GM21619 (cell line): ENCODE measurements around the gene ADPRH.
A peak's percentile ranks its signal among the peaks of the same experiment; 100 is the strongest.
"Not testable (repeated sequence)": the region's sequence is repeated elsewhere in the genome, so short reads cannot be mapped to it uniquely, and the experiment has no call there.

ENCODE experiments used
- ATAC-seq: cut with Tn5 transposase; IDR thresholded peaks from one replicate; pipeline ENCODE4 v1.9.1; 2021; ENCODE audit not compliant: unreplicated experiment

Gene ADPRH

DNA sequence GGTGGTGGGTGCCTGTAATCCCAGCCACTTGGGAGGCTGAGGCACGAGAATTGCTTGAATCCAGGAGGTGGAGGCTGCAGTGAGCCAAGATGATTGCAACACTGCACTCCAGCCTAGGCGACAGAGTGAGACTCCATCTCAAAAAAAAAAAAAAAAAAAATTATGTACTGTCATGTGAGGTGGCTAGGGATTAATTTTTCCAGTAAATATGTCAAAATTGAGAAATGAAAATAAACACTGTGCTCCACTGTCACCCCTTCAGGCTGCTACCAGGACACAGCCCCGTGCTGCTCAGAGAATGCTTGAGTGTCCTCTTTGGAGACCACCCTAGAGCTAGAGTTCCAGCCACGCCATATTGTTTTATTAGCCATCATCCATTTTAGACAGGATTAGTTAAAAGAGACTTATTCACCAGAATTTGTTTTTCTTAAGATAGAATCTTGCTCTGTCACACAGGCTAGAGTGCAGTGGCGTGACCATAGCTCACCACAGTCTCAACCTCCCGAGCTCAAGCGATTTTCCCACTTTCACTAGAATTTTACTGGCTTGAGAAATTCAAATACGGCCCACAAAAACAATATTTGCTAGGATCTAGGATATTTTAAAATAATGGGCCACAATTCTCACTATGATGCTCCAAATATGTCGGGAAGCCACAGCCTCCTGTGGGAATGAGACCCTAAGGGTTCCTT lies 20.5 kb upstream of the ADPRH start:
- no peak for ATAC-seq

DNA sequence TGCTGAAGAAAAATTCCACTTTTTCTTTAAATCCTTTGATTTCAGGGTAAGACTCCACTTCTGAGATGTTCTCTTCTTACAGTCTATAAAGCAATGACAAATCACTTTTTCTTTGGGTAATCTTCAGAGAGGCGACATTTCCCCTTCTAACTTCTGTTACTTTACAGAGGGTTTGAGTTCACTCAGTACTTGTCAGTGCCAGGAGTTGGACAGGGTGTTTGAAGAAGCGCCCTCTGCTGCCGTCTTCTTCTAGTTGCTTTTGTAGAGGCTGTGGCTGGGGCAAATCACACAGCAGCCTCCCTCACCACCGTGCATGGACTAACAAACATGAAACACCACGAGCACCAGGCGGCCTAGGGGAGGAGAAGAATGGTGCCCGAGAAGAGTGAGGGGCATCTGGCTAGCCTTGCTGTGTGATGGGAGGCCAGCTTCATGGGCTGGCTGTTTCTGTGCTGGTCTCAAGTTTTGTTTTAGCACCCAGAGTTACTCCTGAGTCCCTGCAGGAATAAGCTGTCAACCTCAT lies 19.8 kb upstream of the ADPRH start, which contains the start of gene CD80:
Gene CD80 (minus strand): TSS at position 174 of the 523 bp plus-strand sequence. CDS start 1,886 bp downstream, outside the sequence.
- peak; percentile 50 for ATAC-seq

DNA sequence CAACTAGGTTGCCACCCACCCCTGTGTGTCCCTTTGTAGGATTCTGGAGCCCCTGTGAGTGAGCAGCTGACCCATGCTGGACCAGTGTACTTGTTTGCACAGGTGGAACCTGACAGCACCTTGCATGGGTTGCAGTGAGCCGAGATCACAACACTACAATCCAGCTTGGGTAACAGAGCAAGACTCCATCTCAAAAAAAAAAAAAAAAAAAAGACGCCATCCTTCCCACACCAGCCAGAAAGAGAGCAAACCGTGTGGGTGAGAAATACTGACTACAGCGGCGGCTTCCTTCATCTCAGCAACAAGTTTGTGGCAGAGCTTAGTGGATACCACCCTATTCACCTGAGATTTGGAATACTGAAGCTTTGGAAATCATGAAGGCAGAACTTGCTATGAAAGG lies 19.1 kb upstream of the ADPRH start:
- ATAC-seq, result no peak

DNA sequence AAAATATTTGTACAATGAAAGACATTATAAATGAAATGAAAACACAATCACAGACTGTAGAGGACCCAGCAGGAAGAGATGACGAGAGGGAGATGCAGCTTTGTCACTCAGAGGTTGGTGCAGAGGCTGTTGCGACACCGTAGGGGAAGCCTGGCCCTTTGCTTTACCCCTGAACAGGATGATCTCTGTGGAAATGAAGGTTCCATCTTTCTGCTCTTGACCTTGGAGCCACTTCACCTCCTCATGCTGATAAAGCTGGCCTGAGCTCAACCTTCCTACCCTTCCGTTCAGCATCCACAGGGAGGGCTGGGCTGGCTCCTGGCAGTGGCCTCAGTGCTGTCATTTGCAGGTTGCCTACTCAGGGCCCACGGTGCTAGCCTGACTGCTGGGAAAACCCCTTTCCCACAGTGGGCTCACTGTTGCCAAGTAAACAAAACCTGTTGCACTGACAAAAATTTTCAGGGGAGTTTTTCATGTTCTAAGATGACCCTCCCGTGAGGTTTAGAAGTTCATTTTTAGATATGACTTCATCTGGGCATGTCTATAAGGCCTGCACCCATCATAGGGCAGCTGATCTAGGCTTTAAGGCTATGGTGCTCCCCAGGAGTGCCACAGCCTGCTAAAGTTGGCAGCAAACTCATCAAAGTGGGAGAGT lies 16.9 kb upstream of the ADPRH start:
- peak; percentile 72 for ATAC-seq

DNA sequence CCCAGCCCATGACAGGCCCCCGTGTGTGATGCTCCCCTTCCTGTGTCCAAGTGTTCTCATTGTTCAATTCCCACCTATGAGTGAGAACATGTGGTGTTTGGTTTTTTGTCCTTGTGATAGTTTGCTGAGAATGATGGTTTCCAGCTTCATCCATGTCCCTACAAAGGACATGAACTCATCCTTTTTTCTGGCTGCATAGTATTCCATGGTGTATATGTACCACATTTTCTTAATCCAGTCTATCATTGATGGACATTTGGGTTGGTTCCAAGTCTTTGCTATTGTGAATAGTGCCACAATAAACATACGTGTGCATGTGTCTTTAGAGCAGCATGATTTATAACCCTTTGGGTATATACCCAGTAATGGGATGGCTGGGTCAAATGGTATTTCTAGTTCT lies 16.0 kb upstream of the ADPRH start:
- not testable (repeated sequence) for ATAC-seq

DNA sequence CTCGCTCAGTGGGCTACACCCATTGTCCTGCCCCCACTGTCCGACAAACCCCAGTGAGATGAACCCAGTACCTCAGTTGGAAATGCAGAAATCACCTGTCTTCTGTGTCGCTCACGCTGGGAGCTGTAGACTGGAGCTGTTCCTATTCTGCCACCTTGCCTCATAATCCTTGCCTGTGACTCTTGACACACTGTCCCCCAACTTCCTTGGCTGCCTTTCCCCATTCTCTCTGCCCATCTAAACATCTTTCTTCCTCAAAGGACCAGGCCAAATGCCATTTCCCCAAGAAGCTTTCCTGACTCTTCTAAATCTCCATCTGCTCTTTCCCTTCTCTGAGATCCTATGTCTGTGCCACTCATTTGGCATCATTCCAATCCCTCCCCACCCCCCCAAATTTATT lies 10.1 kb upstream of the ADPRH start:
- ATAC-seq, result no peak

DNA sequence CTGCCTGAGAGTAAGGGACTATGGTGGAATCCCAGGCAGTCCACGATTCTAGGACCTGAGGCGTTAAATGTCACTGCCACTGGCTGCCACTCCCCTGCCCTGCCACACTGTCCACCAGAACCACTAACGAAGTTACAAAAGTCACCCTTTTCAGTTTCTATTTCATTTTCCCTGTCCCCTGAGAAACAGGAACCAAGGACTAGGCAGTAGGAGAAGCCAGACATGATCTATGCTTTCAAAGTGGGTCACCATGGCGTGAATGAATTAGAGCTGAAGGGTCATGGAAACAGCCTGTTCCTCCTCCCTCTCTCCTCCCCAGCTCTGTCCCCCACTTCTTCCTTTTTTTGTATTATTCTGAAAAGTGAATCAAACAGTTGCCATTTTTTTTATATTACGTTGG lies 9.1 kb upstream of the ADPRH start:
- ATAC-seq, result no peak

DNA sequence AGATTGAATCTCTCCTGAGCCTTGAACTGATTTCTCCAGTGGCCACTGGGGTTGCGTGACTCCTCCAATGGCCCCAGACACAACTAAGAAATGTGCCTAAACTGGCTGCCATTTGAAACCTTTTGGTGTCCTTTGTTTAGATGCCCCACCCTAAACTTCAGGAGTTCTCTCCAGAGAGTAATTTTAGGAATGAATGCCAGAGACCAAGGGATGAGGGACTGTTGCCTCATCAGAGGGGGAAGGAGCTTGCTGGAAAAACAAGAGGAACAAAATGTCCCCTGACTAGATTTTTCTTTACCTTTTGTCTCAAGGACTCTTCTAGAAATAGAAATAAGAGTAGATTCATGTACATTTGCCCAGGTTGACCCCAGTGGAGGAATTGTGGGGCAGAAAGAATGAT lies 8.1 kb upstream of the ADPRH start:
- ATAC-seq, result no peak

DNA sequence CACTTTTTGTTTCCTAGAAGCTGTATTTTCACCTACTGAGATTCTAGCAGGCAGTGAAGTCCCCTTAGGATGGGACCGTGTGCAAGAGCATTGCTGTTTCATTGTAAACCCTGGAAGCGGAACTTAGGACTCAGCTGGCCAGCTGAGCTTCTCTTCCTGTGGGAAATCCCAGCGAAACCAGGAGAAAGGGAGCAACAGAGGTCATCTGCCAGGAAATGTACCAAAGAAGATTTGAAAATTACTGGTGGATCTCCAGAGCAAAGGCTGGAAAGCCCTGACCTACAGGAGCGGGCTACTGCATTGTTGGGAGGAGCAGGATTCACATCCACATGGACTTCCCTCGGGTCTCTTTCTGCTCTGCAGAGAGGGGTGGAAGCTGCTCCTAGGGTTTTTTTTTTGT lies 7.6 kb upstream of the ADPRH start:
- no peak for ATAC-seq

DNA sequence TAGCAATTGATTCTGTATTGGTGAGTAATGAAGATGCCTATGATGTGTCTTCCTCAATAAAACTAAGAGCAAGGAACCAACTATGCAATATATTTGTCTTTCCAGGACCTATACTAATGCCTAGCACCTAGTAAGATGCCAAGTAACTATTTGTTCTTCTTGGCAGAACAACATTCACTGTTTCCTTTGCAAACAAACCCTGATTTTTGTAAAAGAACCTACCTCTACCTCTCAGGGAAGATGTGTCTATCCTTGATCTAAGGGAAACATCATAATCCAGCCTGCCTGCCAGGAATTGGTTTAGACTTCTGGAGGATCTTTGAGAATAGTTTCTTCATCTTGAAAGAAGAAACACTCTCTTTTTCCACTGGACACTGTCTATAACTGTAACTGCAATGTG lies 3.8 kb upstream of the ADPRH start:
- ATAC-seq, result no peak

DNA sequence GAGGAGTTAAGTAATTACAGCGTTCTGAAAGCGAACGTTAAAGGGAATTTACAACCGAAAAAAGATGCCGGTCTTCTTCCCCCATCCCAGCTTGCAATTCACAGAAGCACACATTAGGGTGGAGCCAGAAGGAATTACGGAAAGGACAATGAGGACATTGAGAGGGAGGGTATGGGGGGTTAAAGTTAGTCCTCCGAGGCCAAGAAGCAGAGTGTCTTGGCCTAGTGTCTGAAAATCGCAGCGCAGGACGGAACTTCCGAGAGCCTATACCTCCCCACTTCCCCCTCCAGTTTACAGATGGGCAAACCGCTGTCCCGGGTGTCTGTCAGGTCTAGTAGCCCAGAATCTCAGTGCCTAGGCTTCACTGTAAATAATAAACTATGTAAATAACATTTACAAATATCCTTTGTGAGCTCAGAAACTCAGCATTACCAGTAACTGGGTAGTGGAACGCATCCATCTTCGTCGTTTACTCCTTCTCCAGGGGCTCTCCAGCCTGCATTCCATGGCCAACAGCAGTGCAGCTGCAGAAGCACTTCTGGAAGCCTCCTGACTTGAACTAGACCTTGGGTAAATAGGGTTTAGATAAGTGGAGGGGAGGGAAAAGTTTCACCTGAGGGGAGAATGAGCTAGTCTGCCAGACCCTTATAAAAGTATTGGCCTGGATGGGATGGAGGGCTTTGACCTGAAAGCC lies 922 bp downstream of the ADPRH start:
- peak; percentile 68 for ATAC-seq

DNA sequence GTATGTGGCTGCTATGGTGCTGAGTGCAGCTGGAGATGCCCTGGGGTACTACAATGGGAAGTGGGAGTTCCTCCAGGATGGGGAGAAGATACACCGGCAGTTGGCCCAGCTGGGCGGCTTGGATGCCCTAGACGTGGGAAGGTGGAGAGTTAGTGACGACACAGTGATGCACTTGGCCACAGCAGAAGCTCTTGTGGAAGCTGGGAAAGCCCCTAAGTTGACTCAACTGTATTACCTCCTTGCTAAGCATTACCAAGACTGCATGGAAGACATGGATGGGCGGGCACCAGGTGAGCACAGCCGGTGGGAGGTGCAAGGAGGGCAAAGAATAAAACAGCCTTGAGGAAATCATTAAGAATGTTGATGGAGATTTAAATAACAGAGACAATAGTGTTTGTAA lies 2.9 kb downstream of the ADPRH start:
- no peak for ATAC-seq

DNA sequence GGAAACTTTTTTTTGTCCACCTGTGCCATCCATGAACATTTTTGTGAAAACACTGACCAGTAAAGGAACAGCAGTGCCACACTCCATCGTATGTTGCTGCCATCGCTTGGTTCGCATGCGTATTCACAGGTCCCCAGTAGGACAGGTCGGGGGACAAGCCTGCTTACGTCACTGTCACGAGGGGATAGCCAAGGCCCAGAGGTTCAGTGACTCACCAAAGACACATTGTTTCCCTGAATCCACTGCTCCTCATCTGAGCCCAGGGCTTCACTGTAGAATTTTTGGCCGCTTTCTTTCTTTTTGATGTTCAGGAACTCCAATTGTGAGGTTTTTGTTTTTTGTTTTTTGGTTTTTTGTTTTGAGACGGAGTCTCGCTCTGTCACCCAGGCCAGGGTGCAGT lies 5.9 kb downstream of the ADPRH start:
- no peak for ATAC-seq

DNA sequence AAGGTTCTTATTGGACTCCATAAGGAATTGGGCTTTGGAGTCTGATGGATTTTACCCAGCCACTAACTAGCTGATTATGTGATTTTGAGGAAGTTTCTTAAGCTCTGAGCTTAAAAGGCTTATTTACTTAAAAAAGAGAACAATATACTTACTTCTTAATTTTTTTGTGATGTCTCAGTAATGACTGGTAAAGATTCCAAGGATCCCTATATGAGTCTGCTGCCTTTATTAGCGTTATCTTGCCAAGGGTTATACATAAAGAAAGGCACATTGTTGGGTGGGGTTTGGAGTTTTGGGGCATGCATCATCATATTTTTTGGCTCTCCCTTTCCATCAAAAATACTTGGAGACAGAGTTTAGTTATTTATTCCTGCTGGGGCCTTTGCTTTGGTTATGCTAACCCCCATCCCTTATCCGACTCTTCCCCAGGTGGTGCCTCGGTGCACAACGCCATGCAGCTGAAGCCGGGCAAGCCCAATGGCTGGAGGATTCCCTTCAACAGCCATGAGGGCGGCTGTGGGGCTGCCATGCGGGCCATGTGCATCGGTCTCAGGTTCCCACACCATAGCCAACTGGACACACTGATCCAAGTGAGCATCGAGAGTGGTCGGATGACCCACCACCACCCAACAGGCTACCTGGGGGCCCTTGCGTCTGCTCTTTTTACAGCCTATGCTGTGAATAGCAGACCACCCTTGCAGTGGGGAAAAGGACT lies 6.7 kb downstream of the ADPRH start:
- no peak for ATAC-seq

DNA sequence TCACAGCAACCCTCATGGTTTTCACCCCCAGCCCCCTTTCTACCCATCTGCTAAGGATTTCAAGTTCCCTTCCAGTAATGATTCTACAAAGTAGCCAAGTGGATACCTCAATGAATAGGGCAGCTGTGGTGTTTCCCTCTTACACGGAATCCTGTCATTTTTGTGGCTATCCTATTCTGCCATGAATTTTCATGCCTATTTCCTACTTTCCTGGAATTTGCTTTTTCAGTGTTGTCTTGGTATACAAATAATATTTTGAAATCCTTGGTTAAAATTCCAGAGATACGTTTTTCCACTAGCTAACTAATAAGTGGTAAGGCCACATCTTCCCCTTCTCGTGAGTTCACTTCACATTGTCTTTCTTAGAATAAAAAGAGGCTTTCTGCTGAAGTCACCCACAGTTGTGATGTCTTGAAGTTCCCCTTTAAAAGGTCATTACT lies 7.5 kb downstream of the ADPRH start:
- no peak for ATAC-seq

DNA sequence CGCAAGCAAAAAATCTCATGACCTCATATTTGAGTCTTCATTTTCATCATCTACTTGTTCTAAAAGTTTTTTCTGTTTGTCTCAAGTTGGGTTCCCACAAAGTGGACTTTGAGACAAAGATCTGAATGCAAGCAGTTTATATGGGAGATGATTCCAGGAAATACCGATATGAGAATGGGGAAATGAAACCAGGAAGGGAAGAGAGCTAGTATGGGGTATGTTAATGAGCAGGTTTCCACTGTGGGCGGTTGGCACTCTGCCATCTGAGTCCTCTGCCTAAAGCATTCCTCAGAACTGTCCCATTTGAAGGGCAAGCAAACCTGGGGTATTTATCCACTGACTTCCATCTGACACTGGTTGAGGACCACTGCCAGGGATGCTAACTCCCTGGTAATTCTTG lies 8.8 kb downstream of the ADPRH start:
- ATAC-seq, result no peak

DNA sequence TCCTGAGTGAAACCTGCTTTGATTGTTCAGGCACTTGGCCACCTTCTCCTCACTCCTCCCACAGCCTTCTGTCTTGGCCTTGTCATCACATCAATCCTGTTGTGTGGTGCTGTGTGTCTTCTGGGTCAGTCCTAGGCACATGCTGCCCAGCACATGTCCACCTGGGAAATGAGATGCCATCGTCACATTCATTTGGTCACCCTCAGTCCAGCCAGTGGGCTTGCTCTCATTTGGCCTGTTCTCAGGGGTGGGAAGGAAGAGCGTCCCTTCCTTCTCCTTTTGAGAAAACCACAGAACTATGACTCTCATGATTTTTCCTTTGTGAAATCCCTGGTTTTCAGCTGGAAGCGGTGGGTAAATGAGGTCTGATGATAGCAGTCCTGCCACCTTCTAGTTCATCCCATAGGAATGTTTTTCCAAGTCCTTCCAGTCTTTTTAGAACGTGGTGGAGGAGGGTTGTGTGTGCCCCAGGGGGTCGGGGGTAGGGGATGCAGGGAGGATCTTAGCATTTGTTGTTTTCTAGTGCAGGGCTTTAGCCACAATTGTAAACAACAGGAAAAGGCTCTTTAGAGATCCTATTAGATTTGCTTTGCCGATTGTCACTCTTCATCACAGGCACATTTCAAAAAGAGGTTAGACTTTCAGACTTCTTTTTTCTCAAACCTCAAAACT lies 9.9 kb downstream of the ADPRH start:
- ATAC-seq, result no peak

DNA sequence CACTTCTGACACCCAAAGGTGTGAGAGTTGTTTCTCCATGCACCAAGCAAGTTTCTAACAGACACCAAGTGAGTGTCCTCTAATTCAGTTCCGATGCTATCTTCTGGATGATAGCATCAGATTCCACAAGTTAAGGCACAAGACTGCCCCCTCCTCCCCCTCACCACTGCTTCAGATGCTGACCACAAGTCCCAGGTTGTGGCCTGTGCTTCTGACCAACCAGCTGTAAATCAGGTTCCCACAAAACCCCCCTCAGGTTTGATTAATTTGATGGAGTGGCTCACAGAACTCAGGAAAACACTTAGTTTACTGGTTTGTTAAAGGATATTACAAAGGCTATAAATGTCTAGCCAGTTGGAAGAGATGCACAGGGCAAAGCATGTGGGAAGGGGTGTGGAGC lies 11.4 kb downstream of the ADPRH start:
- ATAC-seq, result no peak

DNA sequence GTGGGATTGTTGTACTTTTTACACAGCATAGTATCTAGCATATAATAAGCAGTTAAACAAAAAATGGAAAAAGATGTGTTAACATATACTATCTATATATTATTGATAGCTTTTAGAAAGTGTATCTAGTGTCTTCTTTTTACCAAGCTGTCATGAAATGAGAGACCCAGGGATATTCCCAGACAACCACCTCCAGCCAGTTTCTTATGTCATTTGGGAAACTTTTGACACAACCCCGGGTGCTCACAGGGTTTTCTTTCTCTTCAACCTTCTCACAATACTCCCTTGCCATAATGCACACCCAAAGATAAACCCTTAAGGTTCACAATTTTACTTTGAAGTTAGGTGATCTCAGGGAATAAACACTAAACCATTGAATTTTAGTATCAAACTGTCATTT lies 13.6 kb downstream of the ADPRH start:
- ATAC-seq, result no peak

DNA sequence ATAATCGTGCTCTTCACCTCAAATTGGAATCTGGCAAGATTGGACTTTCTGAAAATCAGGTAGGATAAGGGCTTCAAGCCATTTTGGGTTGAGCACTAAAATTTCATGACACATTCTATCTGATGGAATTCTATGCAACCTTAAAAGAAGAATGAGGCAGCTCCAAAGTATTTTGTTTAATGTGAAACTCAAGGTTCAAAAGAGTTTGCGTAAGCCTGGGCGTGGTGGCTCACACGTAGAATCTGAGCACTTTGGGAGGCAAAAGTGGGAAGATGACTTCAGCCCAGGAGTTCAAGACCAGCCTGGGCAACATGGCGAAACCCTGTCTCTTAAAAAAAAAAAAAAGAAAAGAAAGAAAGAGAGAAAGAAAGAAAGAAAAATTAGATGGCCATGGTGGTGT lies 14.8 kb downstream of the ADPRH start:
- no peak for ATAC-seq

DNA sequence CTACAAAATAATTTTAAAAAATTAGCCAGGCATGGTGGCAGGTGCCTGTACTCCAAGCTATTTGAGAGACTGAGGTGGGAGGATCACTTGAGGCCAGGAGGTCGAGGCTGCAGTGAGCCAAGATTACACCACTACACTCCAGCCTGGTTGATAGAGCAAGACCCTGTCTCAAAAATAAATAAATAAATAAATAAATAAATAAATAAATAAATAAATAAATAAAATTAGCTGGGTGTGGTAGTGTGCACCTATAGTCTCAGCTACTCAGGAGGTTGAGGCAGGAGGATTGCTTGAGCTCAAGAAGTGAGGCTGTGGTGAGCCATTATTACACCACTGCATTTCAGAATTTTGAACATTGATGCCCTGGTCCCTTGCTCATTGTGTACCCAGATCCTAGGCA lies 15.6 kb downstream of the ADPRH start:
- ATAC-seq, result not testable (repeated sequence)
